ENCODE data around the gene OR6C75. TPM values are rescaled to one million over a fixed set of nuclear protein-coding genes. Genes with fewer than 3 reads are reported as not detected.
A peak's percentile ranks its signal among the peaks of the same experiment; 100 is the strongest.
"Not testable (repeated sequence)": the region's sequence is repeated elsewhere in the genome, so short reads cannot be mapped to it uniquely, and the experiment has no call there.

Gene OR6C75
- total and polyA plus RNA-seq, 9 of the 15 experiments (the other 6 are each of a cell fraction or from before 2014, with no cell fraction given) = not detected

DNA sequence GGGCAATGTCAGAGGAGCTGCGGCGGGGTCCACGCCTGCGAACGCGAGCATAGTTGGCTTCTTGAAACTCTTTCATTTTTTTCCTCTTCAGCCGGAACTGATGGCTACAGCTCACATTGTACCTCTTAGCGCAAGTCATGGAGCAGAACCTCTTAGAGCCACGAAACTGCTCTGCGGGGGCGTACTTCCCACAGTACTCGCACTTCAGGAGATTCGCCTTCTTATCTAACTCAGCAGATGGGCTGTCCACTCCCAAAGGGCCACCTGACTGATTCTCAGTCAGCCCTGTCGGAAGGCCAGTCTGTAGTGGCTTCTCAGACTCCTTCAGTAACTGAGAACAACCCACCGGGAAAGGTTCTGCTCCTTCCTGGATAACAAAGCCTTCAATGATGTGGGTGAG lies 49.4 kb downstream of the OR6C75 start (continued):
- TF ChIP-seq SMARCA4 (IDR thresholded peaks at IDR 0.05) (peak; percentile 94), RAD51 (IDR thresholded peaks at IDR 0.05; ENCODE audit: borderline replicate concordance, low read depth) (peak; percentile 68), TRIM24 (IDR thresholded peaks at IDR 0.05) (peak; percentile 48 to 82; a peak in 2 of 4 replicates), MEIS2 (IDR thresholded peaks at IDR 0.05; ENCODE audit: partially characterized antibody) (peak; percentile 65), GATA2 (CRISPR knock-in tag; IDR thresholded peaks at IDR 0.05) (peak; percentile 67), MTA2 (IDR thresholded peaks at IDR 0.05; ENCODE audit: low read depth) (peak; percentile 91), HDAC1 (IDR thresholded peaks at IDR 0.05) (peak in 1 of 2 experiments; percentile 73; a peak in 1 of 4 replicates), TOE1 (IDR thresholded peaks at IDR 0.05; ENCODE audit: borderline replicate concordance) (peak; percentile 52; the same call in 1 of the 2 replicates), NCOR1 (IDR thresholded peaks at IDR 0.05) (peak; percentile 87), SMAD3 (CRISPR knock-in tag; conservative IDR thresholded peaks at IDR 0.05) (0 out of 2 replicates have a peak, but pooled peaks have one; percentile 19), SMARCE1 (IDR thresholded peaks at IDR 0.05) (peak; percentile 93), ETV1 (tag; conservative IDR thresholded peaks at IDR 0.05; ENCODE audit: low read depth) (peak; percentile 73), TAL1 (IDR thresholded peaks at IDR 0.05) (peak; percentile 93), HDAC3 (IDR thresholded peaks at IDR 0.05; ENCODE audit: borderline replicate concordance, partially characterized antibody) (peak; percentile 45), C11orf30 (IDR thresholded peaks at IDR 0.05; ENCODE audit: low read depth) (0 out of 2 replicates have a peak, but pooled peaks have one; percentile 23), ETV5 (CRISPR knock-in tag; IDR thresholded peaks at IDR 0.05; ENCODE audit: low read depth) (peak; percentile 38; the same call in 1 of the 2 replicates), NRF1 (conservative IDR thresholded peaks at IDR 0.05 in 1 of 2, IDR thresholded peaks at IDR 0.05 in 1 of 2) (peak; percentile 62 to 68; a peak in 3 of 4 replicates), FOXM1 (IDR thresholded peaks at IDR 0.05; ENCODE audit: low read depth) (peak; percentile 74; the same call in 1 of the 2 replicates), ATF1 (tag; IDR thresholded peaks at IDR 0.05) (peak; percentile 65), GABPA (tag; conservative IDR thresholded peaks at IDR 0.05; ENCODE audit: low read depth) (peak; percentile 65), L3MBTL2 (IDR thresholded peaks at IDR 0.05) (peak; percentile 62), CBFA2T2 (conservative IDR thresholded peaks at IDR 0.05) (peak; percentile 90)
- TF ChIP-seq, protein P1, sequence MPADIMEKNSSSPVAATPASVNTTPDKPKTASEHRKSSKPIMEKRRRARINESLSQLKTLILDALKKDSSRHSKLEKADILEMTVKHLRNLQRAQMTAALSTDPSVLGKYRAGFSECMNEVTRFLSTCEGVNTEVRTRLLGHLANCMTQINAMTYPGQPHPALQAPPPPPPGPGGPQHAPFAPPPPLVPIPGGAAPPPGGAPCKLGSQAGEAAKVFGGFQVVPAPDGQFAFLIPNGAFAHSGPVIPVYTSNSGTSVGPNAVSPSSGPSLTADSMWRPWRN (IDR thresholded peaks at IDR 0.05; ENCODE audit: low read depth) = peak; percentile 80
- not testable (repeated sequence) for TF ChIP-seq TOE1 (CRISPR knock-in tag; IDR thresholded peaks at IDR 0.05; ENCODE audit: borderline replicate concordance, low read depth); FOXM1 (CRISPR knock-in tag; IDR thresholded peaks at IDR 0.05; ENCODE audit: low read depth); ATF1 (CRISPR knock-in tag; IDR thresholded peaks at IDR 0.05)
- TF ChIP-seq, protein P2, sequence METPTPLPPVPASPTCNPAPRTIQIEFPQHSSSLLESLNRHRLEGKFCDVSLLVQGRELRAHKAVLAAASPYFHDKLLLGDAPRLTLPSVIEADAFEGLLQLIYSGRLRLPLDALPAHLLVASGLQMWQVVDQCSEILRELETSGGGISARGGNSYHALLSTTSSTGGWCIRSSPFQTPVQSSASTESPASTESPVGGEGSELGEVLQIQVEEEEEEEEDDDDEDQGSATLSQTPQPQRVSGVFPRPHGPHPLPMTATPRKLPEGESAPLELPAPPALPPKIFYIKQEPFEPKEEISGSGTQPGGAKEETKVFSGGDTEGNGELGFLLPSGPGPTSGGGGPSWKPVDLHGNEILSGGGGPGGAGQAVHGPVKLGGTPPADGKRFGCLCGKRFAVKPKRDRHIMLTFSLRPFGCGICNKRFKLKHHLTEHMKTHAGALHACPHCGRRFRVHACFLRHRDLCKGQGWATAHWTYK (CRISPR knock-in tag; IDR thresholded peaks at IDR 0.05) = peak; percentile 95
- TF ChIP-seq, protein P3, sequence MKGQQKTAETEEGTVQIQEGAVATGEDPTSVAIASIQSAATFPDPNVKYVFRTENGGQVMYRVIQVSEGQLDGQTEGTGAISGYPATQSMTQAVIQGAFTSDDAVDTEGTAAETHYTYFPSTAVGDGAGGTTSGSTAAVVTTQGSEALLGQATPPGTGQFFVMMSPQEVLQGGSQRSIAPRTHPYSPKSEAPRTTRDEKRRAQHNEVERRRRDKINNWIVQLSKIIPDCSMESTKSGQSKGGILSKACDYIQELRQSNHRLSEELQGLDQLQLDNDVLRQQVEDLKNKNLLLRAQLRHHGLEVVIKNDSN (CRISPR knock-in tag; IDR thresholded peaks at IDR 0.05) = peak; percentile 30; the same call in 1 of the 2 replicates
- TF ChIP-seq, protein P4, sequence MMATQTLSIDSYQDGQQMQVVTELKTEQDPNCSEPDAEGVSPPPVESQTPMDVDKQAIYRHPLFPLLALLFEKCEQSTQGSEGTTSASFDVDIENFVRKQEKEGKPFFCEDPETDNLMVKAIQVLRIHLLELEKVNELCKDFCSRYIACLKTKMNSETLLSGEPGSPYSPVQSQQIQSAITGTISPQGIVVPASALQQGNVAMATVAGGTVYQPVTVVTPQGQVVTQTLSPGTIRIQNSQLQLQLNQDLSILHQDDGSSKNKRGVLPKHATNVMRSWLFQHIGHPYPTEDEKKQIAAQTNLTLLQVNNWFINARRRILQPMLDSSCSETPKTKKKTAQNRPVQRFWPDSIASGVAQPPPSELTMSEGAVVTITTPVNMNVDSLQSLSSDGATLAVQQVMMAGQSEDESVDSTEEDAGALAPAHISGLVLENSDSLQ (IDR thresholded peaks at IDR 0.05) = peak; percentile 59

Data from K562 (cell line).